ENCODE measurements around the gene SDR42E1. TPM values are rescaled to one million over a fixed set of nuclear protein-coding genes. Genes with fewer than 3 reads are reported as not detected.

The SDR42E1 gene
- total RNA-seq, 1 donor from 2014 or later: 8.7 TPM

GRCh38 chr16:81942007-81942601 is 69.2 kb downstream of the SDR42E1 start:
- intact Hi-C loops (cut with micrococcal nuclease): loop anchor here (5.0 kb wide), 1 partner anchor 1275 kb away; no protein-coding TSS in a partner anchor

- intact Hi-C loops (cut with micrococcal nuclease): loop anchor here (1.0 to 5.0 kb wide), 3 partner anchors 121 to 1276 kb away; no protein-coding TSS in a partner anchor
These were observed 70.3 kb downstream of the SDR42E1 start for GRCh38 chr16:81940781-81941560.

- intact Hi-C loops (cut with micrococcal nuclease): loop anchor here (5.0 kb wide), 1 partner anchor 1278 kb away; no protein-coding TSS in a partner anchor
These were observed 71.9 kb downstream of the SDR42E1 start for GRCh38 chr16:81939164-81940056.

Other genes starting within 250 kb of the SDR42E1 start
- 10.9 and 13.3 TPM in 2 replicates for gene PLCG2, start 232.2 kb downstream of the SDR42E1 start, total RNA-seq
- not detected in 2 replicates for gene HSD17B2, start 23.8 kb upstream of the SDR42E1 start, total RNA-seq
- gene MPHOSPH6, start 158.8 kb upstream of the SDR42E1 start, total RNA-seq: 28.2 and 34.6 TPM in 2 replicates

Data from T-helper 1 cell treated with Interleukin-12 subunit alpha and Interleukin-12 subunit beta and Interleukin-4 antibody, amounts not matched to agents 30 ng/mL and 1 ng/mL, for 36 hours (primary cell).